VCaP (cell line): ENCODE data around the gene MRPL55.

ENCODE experiments used
- H3K27ac ChIP-seq: fragments of 450-650 bp; 2 replicates; pipeline ENCODE4 v1.5.1; 2017
- CTCF ChIP-seq: fragments of 450-650 bp; conservative IDR thresholded peaks from 2 replicates; pipeline ENCODE4 v1.5.1; 2017; ENCODE audit warnings: mild to moderate bottlenecking, moderate library complexity

The MRPL55 gene

GRCh38 chr1:228125185-228125584, 16.1 kb upstream of the MRPL55 start:
- no peak for TF ChIP-seq CTCF
- no peak overlapping the region for H3K27ac ChIP-seq

- H3K27ac ChIP-seq = no peak overlapping the region
- TF ChIP-seq CTCF = no peak
Measured at GRCh38 chr1:228123505-228123904, 14.4 kb upstream of the MRPL55 start.

GRCh38 chr1:228122921-228123441, 13.9 kb upstream of the MRPL55 start:
- no peak for TF ChIP-seq CTCF

GRCh38 chr1:228120857-228121489, 11.9 kb upstream of the MRPL55 start:
- TF ChIP-seq CTCF = no peak
- H3K27ac ChIP-seq = no peak overlapping the region

More at GRCh38 chr1:228122921-228123441, 13.9 kb upstream of the MRPL55 start:
- H3K27ac ChIP-seq = no peak overlapping the region

- H3K27ac ChIP-seq = no peak overlapping the region
Measured at GRCh38 chr1:228120351-228120750, 11.3 kb upstream of the MRPL55 start.

GRCh38 chr1:228118040-228118439, 8.9 kb upstream of the MRPL55 start:
- TF ChIP-seq CTCF = no peak

More at GRCh38 chr1:228120351-228120750, 11.3 kb upstream of the MRPL55 start:
- no peak for TF ChIP-seq CTCF

GRCh38 chr1:228117335-228117734, 8.2 kb upstream of the MRPL55 start:
- TF ChIP-seq CTCF = no peak
- no peak overlapping the region for H3K27ac ChIP-seq

More at GRCh38 chr1:228118040-228118439, 8.9 kb upstream of the MRPL55 start:
- no peak overlapping the region for H3K27ac ChIP-seq
